GM23338 (cell line): Measurements from ENCODE around the gene DZIP1.

Experiments
- CTCF ChIP-seq, 2 experiments: fragments of 200-600 bp in 1 of 2; sonication (generic) in 1 of 2; conservative IDR thresholded peaks; 2 replicates each; pipeline versions ENCODE4 v1.5.1 to v1.6.1; 2016 to 2017; ENCODE audit warnings: antibody characterized with exemption in 2 of 2, low read depth in 2 of 2, mild to moderate bottlenecking in 2 of 2, moderate library complexity in 1 of 2
- EZH2 ChIP-seq: fragments of 200-600 bp; sonication (generic); IDR thresholded peaks from one replicate; pipeline ENCODE4 v1.8.0; 2017; ENCODE audit warnings: antibody characterized with exemption, mild to moderate bottlenecking, low read depth; ENCODE audit not compliant: unreplicated experiment
- EZH2phosphoT487 ChIP-seq: fragments of 200-600 bp; sonication (generic); IDR thresholded peaks from one replicate; pipeline ENCODE4 v1.8.1; 2018; ENCODE audit warnings: antibody characterized with exemption; ENCODE audit not compliant: unreplicated experiment
- NANOG ChIP-seq: IDR thresholded peaks from 2 replicates; pipeline ENCODE4 v1.6.1; 2016; ENCODE audit warnings: antibody characterized with exemption, borderline replicate concordance
- POLR2AphosphoS5 ChIP-seq: IDR thresholded peaks from 2 replicates; pipeline ENCODE4 v1.6.1; 2016; ENCODE audit warnings: antibody characterized with exemption, low read depth
- REST ChIP-seq: IDR thresholded peaks from one replicate; pipeline ENCODE4 v1.6.1; 2018; ENCODE audit warnings: antibody characterized with exemption; ENCODE audit not compliant: unreplicated experiment
- STAT1 ChIP-seq: IDR thresholded peaks from one replicate; pipeline ENCODE4 v1.6.1; 2016; ENCODE audit warnings: antibody characterized with exemption; ENCODE audit not compliant: unreplicated experiment

- TF ChIP-seq CTCF (conservative IDR thresholded peaks at IDR 0.05; ENCODE audit: low read depth in 2 of 2) (peak; percentile 7 to 13; a peak in 1 of 4 replicates), EZH2phosphoT487 (no peak), EZH2 (no peak), POLR2AphosphoS5 (no peak), REST (no peak), STAT1 (no peak), NANOG (no peak)
These were observed 110.9 kb downstream of the DZIP1 start for GRCh38 chr13:95533545-95534160.
